ENCODE results near the gene UCN2.

- TF ChIP-seq CTCF (conservative IDR thresholded peaks at IDR 0.05; ENCODE audit: low read depth, low read length), result no peak
- TF ChIP-seq EZH2 (IDR thresholded peaks at IDR 0.05; ENCODE audit: borderline replicate concordance, low read depth, low read length, poor library complexity, severe bottlenecking), result no peak
These were observed 30.6 kb downstream of the UCN2 start for GRCh38 chr3:48532977-48533337.
